H1 (cell line): ENCODE results near the gene AHI1. TPM values are rescaled to one million over a fixed set of nuclear protein-coding genes. Genes with fewer than 3 reads are reported as not detected.

ENCODE experiments used
- BRCA1 ChIP-seq: IDR thresholded peaks from 2 replicates; pipeline ENCODE4 v1.6.1; 2012; ENCODE audit warnings: low read depth, low read length, improper control_type of control experiment
- KDM5A ChIP-seq: fragments of 200-600 bp; IDR thresholded peaks from 2 replicates; pipeline ENCODE4 v1.7.1; 2012; ENCODE audit warnings: mild to moderate bottlenecking, low read length, inconsistent platforms, mixed read lengths
- PHF8 ChIP-seq: fragments of 200-600 bp; sonication (generic); conservative IDR thresholded peaks from 2 replicates; pipeline ENCODE4 v1.7.1; 2012; ENCODE audit warnings: low read depth, mild to moderate bottlenecking, inconsistent platforms, low read length, moderate library complexity
- TAF1 ChIP-seq: IDR thresholded peaks from 2 replicates; pipeline ENCODE4 v1.6.1; 2011; ENCODE audit warnings: mild to moderate bottlenecking, low read depth, low read length
- polyA plus RNA-seq, 7 experiments: library from polyadenylated mRNA; depleted of rRNA in 3 of 7; stranded (reverse) in 5 of 7; unstranded in 2 of 7; fragments of >200 nt in 5 of 7; fragments of 200-250 nt in 2 of 7; gene quantifications; 1 replicate in 5 of 7; 2 replicates in 1 of 7; 4 replicates in 1 of 7; pipeline versions ENCODE4 v1.2.1 to v1.2.3, GENCODE V29; 2011 to 2013; ENCODE audit warnings: missing spikeins in 2 of 7, mixed read lengths in 2 of 7
- total RNA-seq: library from RNA; stranded (reverse); fragmentation: NEBNext Ultra II Directional; extraction: Animal tissue kit (Norgen Biotek cat#: 25700); gene quantifications from 2 replicates; pipeline ENCODE4 v1.2.1, GENCODE V29; 2021
- TF ChIP-seq, protein P1 (sequence below): IDR thresholded peaks from 2 replicates; pipeline ENCODE4 v1.6.1; 2011; ENCODE audit warnings: low read depth, mild to moderate bottlenecking, low read length; ENCODE audit not compliant: insufficient read depth

AHI1 gene
- total and polyA plus RNA-seq, 2 of the 8 experiments (the other 6 are each of a cell fraction or from before 2014, with no cell fraction given): 4.2 to 19.6 TPM

DNA sequence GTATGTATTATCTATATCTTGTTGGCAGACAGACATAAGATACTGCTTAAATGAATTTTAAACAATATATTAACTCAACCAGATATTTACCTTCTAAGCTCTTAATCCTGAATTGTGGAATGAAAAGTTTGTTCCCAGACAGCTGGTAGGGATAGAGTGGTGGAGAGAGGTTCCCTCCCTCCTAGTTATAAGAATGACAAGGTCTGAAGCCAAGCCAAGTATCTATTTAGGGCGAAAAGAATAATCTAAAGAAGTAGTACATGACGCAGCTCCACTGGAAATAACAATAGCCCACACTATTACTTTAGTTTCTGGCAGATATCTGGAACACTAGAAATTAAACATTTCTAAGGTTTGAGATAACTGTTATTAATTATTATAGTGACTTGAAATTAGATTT, 104.3 kb downstream of the AHI1 start (continued):
- TF ChIP-seq TAF1 (no peak), KDM5A (no peak), PHF8 (no peak), BRCA1 (no peak)
- TF ChIP-seq, protein P1, sequence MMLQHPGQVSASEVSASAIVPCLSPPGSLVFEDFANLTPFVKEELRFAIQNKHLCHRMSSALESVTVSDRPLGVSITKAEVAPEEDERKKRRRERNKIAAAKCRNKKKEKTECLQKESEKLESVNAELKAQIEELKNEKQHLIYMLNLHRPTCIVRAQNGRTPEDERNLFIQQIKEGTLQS: no peak
